Breast epithelium (tissue), 4 donors: Measurements from ENCODE around the gene NEU1. TPM values are rescaled to one million over a fixed set of nuclear protein-coding genes. Genes with fewer than 3 reads are reported as not detected.
"Not testable (repeated sequence)": the region's sequence is repeated elsewhere in the genome, so short reads cannot be mapped to it uniquely, and the experiment has no call there.

ENCODE experiments used
- DNase-seq, 2 donors: peaks; one replicate each; pipeline ENCODE4 v3.0.0-alpha.2; 2019; ENCODE audit warnings: low spot score in 2 of 2
- H3K27ac ChIP-seq, 2 donors: fragments of 200-600 bp; sonication (generic) in 1 of 2; one replicate each; pipeline ENCODE4 v1.5.1; 2016 to 2019; ENCODE audit warnings: mild to moderate bottlenecking in 1 of 2
- H3K27me3 ChIP-seq, 2 donors: fragments of 200-600 bp; sonication (generic) in 1 of 2; one replicate each; pipeline versions ENCODE4 v1.5.1 to v1.6.0; 2017 to 2019; ENCODE audit warnings: control low read depth in 1 of 2, mild to moderate bottlenecking in 1 of 2
- H3K36me3 ChIP-seq: fragments of 200-600 bp; one replicate; pipeline ENCODE4 v1.5.1; 2019
- H3K4me1 ChIP-seq, 2 donors: fragments of 200-600 bp; sonication (generic); one replicate each; pipeline ENCODE4 v1.5.1; 2016 to 2019; ENCODE audit warnings: control low read depth in 1 of 2
- H3K4me3 ChIP-seq, 3 donors: fragments of 200-600 bp; sonication (generic); 1 replicate in 2 of 3; 2 replicates in 1 of 3; pipeline ENCODE4 v1.5.1; 2016 to 2019; ENCODE audit warnings: mild to moderate bottlenecking in 3 of 3, moderate library complexity in 2 of 3
- H3K9me3 ChIP-seq, 2 donors: fragments of 200-600 bp; sonication (generic) in 1 of 2; one replicate each; pipeline ENCODE4 v1.5.1; 2016 to 2019; ENCODE audit warnings: control low read depth in 1 of 2
- CTCF ChIP-seq, 3 donors: fragments of 450-650 bp; IDR thresholded peaks; one replicate each; pipeline ENCODE4 v1.5.1; 2016 to 2017; ENCODE audit warnings: antibody characterized with exemption in 3 of 3, mild to moderate bottlenecking in 3 of 3, moderate library complexity in 3 of 3
- POLR2A ChIP-seq: fragments of 450-650 bp; IDR thresholded peaks from one replicate; pipeline ENCODE4 v1.6.1; 2016; ENCODE audit warnings: antibody characterized with exemption, mild to moderate bottlenecking, moderate library complexity
- POLR2AphosphoS5 ChIP-seq, 3 donors: sonication (generic); formaldehyde crosslinking; IDR thresholded peaks; one replicate each; pipeline ENCODE4 v1.6.1; 2017; ENCODE audit warnings: antibody characterized with exemption in 3 of 3
- intact Hi-C: fragments of 100-400 bp; cut with DNase I; formaldehyde crosslinking; loops from one replicate; pipeline ENCODE4 v1.15.1; 2023; ENCODE audit warnings: low total_unique reads
- total RNA-seq, 3 donors: library from RNA; depleted of rRNA; stranded (reverse); fragments of >200 nt; gene quantifications; one replicate each; pipeline ENCODE4 v1.1.0, GENCODE V29; 2016

Gene NEU1
- total RNA-seq, 3 donors from 2014 or later = 44.6 to 57.3 (median 48.9) TPM

GRCh38 chr6:31865205-31866118 lies 2.8 kb upstream of the NEU1 start:
- TF ChIP-seq POLR2AphosphoS5 (IDR thresholded peaks at IDR 0.05) = no peak
- no peak for TF ChIP-seq POLR2A
- no peak for TF ChIP-seq CTCF (IDR thresholded peaks at IDR 0.05)
- DNase-seq = no peak
- Histone ChIP-seq H3K27me3 (no peaks in the 10 kb centered on the region), H3K4me1 (peaks cover 5 to 6% of the 10 kb centered on the region in 2 donors), H3K27ac (no peak overlapping the region), H3K9me3 (no peaks in the 10 kb centered on the region), H3K4me3 (no peak overlapping the region), H3K36me3 (no peaks in the 10 kb centered on the region)
- intact Hi-C loops = no loop called here

- no peak for DNase-seq
- no peak for TF ChIP-seq CTCF (IDR thresholded peaks at IDR 0.05)
- Histone ChIP-seq H3K27me3 (no peaks in the 10 kb centered on the region), H3K9me3 (no peaks in the 10 kb centered on the region), H3K36me3 (no peaks in the 10 kb centered on the region), H3K4me3 (no peak overlapping the region), H3K4me1 (peaks cover 5 to 6% of the 10 kb centered on the region in 2 donors), H3K27ac (no peak overlapping the region)
- intact Hi-C loops = no loop called here
Measured at GRCh38 chr6:31864818-31865204, 2.2 kb upstream of the NEU1 start.

GRCh38 chr6:31864123-31864562 lies 1.5 kb upstream of the NEU1 start:
- H3K27ac ChIP-seq = peak overlapping the region; percentile 20 to 94
- H3K36me3 ChIP-seq, intact Hi-C loops, H3K9me3 ChIP-seq, H3K4me1 ChIP-seq, DNase-seq, H3K27me3 ChIP-seq: not testable (repeated sequence)
- peak overlapping the region; percentile 72 to 99 (median 82) for H3K4me3 ChIP-seq

- TF ChIP-seq POLR2AphosphoS5 (IDR thresholded peaks at IDR 0.05) = no peak
- no peak for TF ChIP-seq CTCF (IDR thresholded peaks at IDR 0.05)
- TF ChIP-seq POLR2A = no peak
- intact Hi-C loops = no loop called here
- H3K27me3 ChIP-seq = no peaks in the 10 kb centered on the region
- no peak for DNase-seq
- H3K4me3 ChIP-seq = peak overlapping the region; percentile 72 to 99 (median 82)
- H3K4me1 ChIP-seq = peaks cover 5 to 6% of the 10 kb centered on the region in 2 donors
- H3K27ac ChIP-seq = peak overlapping the region; percentile 94 to 96
- H3K9me3 ChIP-seq = no peaks in the 10 kb centered on the region
- H3K36me3 ChIP-seq = no peaks in the 10 kb centered on the region
Measured at GRCh38 chr6:31861919-31862343, 690 bp downstream of the NEU1 start.

GRCh38 chr6:31861150-31861549 lies 1.5 kb downstream of the NEU1 start:
- H3K27ac ChIP-seq = no peak overlapping the region
- intact Hi-C loops = no loop called here
- DNase-seq = no peak

More at GRCh38 chr6:31861150-31861549, 1.5 kb downstream of the NEU1 start:
- TF ChIP-seq CTCF (IDR thresholded peaks at IDR 0.05) (no peak), POLR2AphosphoS5 (IDR thresholded peaks at IDR 0.05) (no peak), POLR2A (no peak)
- H3K9me3 ChIP-seq = no peaks in the 10 kb centered on the region
- H3K27me3 ChIP-seq = no peaks in the 10 kb centered on the region
- H3K4me1 ChIP-seq = peaks cover 5 to 6% of the 10 kb centered on the region in 2 donors
- no peaks in the 10 kb centered on the region for H3K36me3 ChIP-seq
- H3K4me3 ChIP-seq = no peak overlapping the region
